Left ventricle myocardium inferior (tissue), 1 donor: ENCODE data around the gene FRAS1. TPM values are rescaled to one million over a fixed set of nuclear protein-coding genes. Genes with fewer than 3 reads are reported as not detected.

Experiments
- DNase-seq: peaks from one replicate; pipeline ENCODE4 v3.0.0-alpha.2; 2020
- H3K27ac ChIP-seq: fragments of 200-600 bp; replicated peaks from 2 replicates; pipeline ENCODE4 v1.8.0; 2021
- H3K27me3 ChIP-seq: fragments of 200-600 bp; 2 replicates; pipeline ENCODE4 v1.8.0; 2021; ENCODE audit warnings: low read depth
- H3K36me3 ChIP-seq: fragments of 200-600 bp; 2 replicates; pipeline ENCODE4 v1.8.0; 2021
- H3K4me1 ChIP-seq: fragments of 200-600 bp; 2 replicates; pipeline ENCODE4 v1.8.0; 2021
- H3K4me3 ChIP-seq: fragments of 200-600 bp; 2 replicates; pipeline ENCODE4 v1.8.0; 2021; ENCODE audit warnings: mild to moderate bottlenecking, moderate library complexity
- H3K9me3 ChIP-seq: fragments of 200-600 bp; replicated peaks from 2 replicates; pipeline ENCODE4 v1.8.0; 2021
- intact Hi-C: fragments of 100-400 bp; cut with micrococcal nuclease; formaldehyde crosslinking; loops from one replicate; pipeline ENCODE4 v1.11.0; 2022
- total RNA-seq: library from RNA; stranded (reverse); fragmentation: NEBNext Ultra II Directional; extraction: Animal tissue kit (Norgen Biotek cat#: 25700); gene quantifications from one replicate; pipeline ENCODE4 v1.2.1, GENCODE V29; 2021
- TF ChIP-seq, protein P1 (sequence below): fragments of 200-600 bp; IDR thresholded peaks from 2 replicates; pipeline ENCODE4 v1.8.0; 2021; ENCODE audit warnings: antibody characterized with exemption, mild to moderate bottlenecking, borderline replicate concordance
- donor health status: DM: no; HTN: yes; CAD: no; lungs with severe emphysema.

Gene FRAS1
- total RNA-seq, 1 donor from 2014 or later = 1.4 TPM

DNA sequence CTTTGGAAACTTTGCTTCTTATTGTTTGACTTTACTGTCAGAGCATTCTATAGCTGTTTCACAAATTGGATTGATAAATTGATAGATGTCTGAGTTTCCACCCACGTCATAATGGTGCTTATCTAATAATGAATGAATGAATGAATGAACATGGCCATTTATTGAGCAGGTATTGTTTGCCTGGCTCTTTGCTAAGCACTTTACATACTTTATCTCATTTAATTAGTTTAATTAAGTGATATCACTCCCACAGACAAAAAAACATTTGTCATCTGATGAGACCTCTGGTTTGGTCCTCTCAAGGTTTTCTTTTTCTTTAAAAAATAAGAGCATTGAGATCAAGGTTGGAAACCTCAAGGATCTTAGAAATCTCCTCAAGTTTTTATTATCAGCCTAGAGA, 2.8 kb downstream of the FRAS1 start:
- TF ChIP-seq, protein P1, sequence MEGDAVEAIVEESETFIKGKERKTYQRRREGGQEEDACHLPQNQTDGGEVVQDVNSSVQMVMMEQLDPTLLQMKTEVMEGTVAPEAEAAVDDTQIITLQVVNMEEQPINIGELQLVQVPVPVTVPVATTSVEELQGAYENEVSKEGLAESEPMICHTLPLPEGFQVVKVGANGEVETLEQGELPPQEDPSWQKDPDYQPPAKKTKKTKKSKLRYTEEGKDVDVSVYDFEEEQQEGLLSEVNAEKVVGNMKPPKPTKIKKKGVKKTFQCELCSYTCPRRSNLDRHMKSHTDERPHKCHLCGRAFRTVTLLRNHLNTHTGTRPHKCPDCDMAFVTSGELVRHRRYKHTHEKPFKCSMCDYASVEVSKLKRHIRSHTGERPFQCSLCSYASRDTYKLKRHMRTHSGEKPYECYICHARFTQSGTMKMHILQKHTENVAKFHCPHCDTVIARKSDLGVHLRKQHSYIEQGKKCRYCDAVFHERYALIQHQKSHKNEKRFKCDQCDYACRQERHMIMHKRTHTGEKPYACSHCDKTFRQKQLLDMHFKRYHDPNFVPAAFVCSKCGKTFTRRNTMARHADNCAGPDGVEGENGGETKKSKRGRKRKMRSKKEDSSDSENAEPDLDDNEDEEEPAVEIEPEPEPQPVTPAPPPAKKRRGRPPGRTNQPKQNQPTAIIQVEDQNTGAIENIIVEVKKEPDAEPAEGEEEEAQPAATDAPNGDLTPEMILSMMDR = no peak

DNA sequence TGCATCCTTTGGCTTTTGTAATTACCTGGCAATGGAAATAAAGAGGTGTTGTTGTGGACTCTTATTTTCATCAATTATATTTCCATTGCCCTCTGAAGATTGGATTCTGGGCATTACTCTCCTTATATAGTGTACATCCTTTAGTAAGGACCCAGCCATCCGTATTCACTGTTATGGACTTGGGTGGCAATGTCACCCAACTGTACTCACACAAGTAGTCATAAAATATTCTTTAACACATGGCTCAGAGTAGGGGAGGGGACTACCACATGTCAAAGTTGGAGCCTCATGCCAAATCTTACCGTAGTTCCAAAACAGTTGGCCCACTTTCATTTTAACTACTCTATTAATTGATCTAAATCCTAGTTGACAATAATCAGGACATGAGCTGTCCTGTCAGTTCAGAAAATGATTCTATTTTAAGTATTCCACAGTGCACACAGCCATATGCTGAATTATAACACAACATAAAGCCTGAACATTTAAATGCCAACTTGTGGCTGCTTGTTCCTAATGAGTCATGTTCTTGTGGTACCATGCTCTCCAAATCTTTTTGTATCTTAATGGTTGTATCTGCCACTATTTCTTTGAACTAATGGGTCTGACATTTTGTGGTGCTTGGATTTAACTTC, 4.9 kb downstream of the FRAS1 start:
- Histone ChIP-seq H3K27me3 (no peaks in the 10 kb centered on the region), H3K27ac (no peak overlapping the region), H3K4me1 (peaks cover 19% of the 10 kb centered on the region), H3K9me3 (no peaks in the 10 kb centered on the region), H3K36me3 (no peaks in the 10 kb centered on the region), H3K4me3 (no peak overlapping the region)
- DNase-seq = no peak
- intact Hi-C loops = no loop called here
- TF ChIP-seq, protein P1 = no peak

More for the DNA sequence above, 2.8 kb downstream of the FRAS1 start:
- Histone ChIP-seq H3K36me3 (no peaks in the 10 kb centered on the region), H3K27me3 (no peaks in the 10 kb centered on the region), H3K4me3 (no peak overlapping the region), H3K4me1 (peaks cover 34% of the 10 kb centered on the region), H3K27ac (no peak overlapping the region), H3K9me3 (no peaks in the 10 kb centered on the region)
- intact Hi-C loops = no loop called here
- no peak for DNase-seq

DNA sequence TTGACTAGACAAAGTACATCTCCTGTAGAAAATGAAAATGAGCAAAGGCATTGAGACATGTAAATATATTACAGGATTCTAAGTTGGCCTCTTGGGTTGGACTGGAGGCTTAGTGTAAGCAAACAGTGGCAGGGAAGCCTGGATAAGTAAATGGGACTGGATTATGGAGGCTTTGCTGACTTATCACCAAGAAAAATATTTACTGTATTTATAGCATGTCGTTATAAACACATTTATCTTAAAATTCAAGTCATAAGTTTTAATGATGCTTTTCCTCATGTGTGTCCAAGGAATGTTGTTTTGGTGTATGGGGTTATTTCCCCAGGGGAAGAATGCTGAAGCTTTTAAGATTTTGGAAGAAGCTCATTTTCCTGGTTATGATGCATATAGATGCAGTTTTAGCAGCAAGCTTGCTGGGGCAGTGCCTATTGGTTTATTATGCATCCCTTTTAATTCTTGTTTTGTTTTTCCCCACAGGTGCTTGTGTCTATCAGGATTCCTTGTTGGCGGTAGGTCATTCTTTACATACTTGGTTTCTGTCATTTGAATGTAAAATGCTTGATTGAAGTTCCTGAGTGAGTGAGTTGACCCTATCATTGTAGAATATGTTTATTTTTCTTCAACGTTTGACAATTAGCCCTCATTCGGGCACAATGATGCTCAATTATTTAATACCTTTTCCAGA, 8.5 kb downstream of the FRAS1 start:
- no peak overlapping the region for H3K27ac ChIP-seq
- no peaks in the 10 kb centered on the region for H3K36me3 ChIP-seq
- no peaks in the 10 kb centered on the region for H3K4me1 ChIP-seq
- no peaks in the 10 kb centered on the region for H3K27me3 ChIP-seq
- intact Hi-C loops = no loop called here
- no peak overlapping the region for H3K4me3 ChIP-seq
- no peaks in the 10 kb centered on the region for H3K9me3 ChIP-seq
- TF ChIP-seq, protein P1 = no peak
- no peak for DNase-seq

DNA sequence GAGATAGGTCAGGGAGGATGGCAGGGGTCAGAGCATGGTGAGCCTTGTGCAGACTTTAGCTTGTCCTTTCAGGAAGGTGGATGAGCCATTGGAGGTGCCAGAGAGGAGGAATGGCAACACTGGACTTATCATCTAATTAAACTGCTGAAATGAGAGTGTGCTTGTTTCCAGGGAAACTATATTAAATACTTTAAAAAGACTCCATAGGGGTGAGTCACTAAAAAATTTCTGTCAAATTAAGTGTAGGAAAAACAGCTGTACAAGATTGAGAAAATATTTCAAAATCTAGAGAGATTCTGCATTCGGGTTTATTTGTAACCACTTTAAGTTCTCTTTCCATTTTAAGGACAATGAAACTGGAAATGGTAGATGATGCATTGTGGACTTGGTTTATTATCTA, 11.4 kb downstream of the FRAS1 start:
- intact Hi-C loops = no loop called here
- H3K4me1 ChIP-seq = no peaks in the 10 kb centered on the region
- H3K27ac ChIP-seq = no peak overlapping the region
- TF ChIP-seq, protein P1 = no peak
- DNase-seq = no peak
- no peaks in the 10 kb centered on the region for H3K9me3 ChIP-seq
- H3K36me3 ChIP-seq = no peaks in the 10 kb centered on the region
- H3K4me3 ChIP-seq = no peak overlapping the region
- no peaks in the 10 kb centered on the region for H3K27me3 ChIP-seq

DNA sequence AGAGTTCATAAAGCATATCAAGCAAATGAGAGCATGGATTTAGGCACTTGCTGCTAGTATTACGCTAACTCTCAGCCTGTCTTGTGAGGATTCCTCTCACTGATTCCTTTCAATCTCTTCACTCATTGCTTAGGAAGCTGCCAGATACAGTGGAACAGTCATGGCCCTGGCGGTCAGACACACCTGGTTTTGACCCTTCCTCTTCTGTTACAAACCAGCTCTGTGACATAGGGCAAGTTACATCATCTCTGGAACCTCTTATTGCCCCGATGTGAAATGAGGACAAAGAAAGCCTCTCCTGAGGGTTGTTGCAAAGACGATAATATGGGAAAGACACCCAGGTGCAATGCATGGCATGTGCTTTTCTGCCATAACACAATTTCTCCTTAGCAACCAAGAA, 12.2 kb downstream of the FRAS1 start:
- no peak for DNase-seq
- H3K9me3 ChIP-seq = no peaks in the 10 kb centered on the region
- no peaks in the 10 kb centered on the region for H3K36me3 ChIP-seq
- no peaks in the 10 kb centered on the region for H3K27me3 ChIP-seq
- no peak overlapping the region for H3K4me3 ChIP-seq
- intact Hi-C loops = no loop called here
- H3K27ac ChIP-seq = no peak overlapping the region
- TF ChIP-seq, protein P1 = no peak
- no peaks in the 10 kb centered on the region for H3K4me1 ChIP-seq
